ENCODE measurements around the gene PRKAG2. TPM values are rescaled to one million over a fixed set of nuclear protein-coding genes. Genes with fewer than 3 reads are reported as not detected.

PRKAG2 gene
- total RNA-seq, 1 experiment from 2014 or later: 73.9 TPM

- BruUV-seq (replicated peaks): no TSS peak
- ChIA-PET POLR2A (interaction anchor here (0.7 to 1.0 kb wide), 2 partner anchors 10 to 199 kb away, joined by 3 read pairs; no protein-coding TSS in a partner anchor), CTCF (interaction anchor here (0.7 to 1.5 kb wide), 4 partner anchors 10 to 327 kb away, joined by 3 to 9 read pairs (median 6); no protein-coding TSS in a partner anchor)
- Mint-ChIP-seq H3K27me3 (ENCODE audit: insufficient read depth, unreplicated experiment) (peaks cover 19% of the 10 kb centered on the region), H3K27ac (ENCODE audit: low read depth, unreplicated experiment) (no peak overlapping the region), H3K9me3 (ENCODE audit: unreplicated experiment) (peaks cover 10% of the 10 kb centered on the region), H3K4me1 (ENCODE audit: insufficient read depth, unreplicated experiment) (no peaks in the 10 kb centered on the region), H3K4me3 (ENCODE audit: unreplicated experiment) (no peak overlapping the region), H3K36me3 (ENCODE audit: insufficient read depth, unreplicated experiment) (no peaks in the 10 kb centered on the region)
- intact Hi-C loops (cut with micrococcal nuclease): no loop called here
- TF ChIP-seq CTCF (IDR thresholded peaks at IDR 0.05; ENCODE audit: unreplicated experiment): no peak
- DNase-seq (ENCODE audit: unreplicated experiment): no peak
Observed at GRCh38 chr7:151777908-151778670, 98.8 kb downstream of the PRKAG2 start.

DNA sequence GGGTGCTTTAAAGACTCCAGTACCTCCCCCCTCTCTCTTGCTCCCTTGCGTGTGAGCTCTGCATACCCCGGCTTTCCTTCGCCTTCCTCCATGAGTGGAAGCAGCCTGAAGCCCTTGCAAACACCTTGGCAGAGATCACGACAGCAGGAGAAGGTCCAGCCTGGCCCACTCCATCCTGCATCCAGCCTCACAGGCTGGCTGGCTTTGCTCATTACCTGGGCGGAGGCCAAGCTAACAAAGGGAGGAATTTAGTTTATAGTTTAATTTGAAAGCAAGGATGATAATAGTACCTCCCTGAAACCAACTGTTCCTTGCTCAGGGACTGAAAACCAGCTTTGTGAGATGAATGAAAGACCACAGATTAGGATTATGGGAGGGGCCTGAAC is 99.4 kb downstream of the PRKAG2 start:
- peaks cover 10% of the 10 kb centered on the region for H3K9me3 Mint-ChIP-seq (ENCODE audit: unreplicated experiment)
- H3K27ac Mint-ChIP-seq (ENCODE audit: low read depth, unreplicated experiment): no peak overlapping the region
- BruUV-seq (replicated peaks): no TSS peak
- no peak for DNase-seq (ENCODE audit: unreplicated experiment)
- H3K4me1 Mint-ChIP-seq (ENCODE audit: insufficient read depth, unreplicated experiment): no peaks in the 10 kb centered on the region
- ChIA-PET POLR2A (no interaction called here), CTCF (interaction anchor here (0.6 to 1.1 kb wide), 2 partner anchors 155 to 1189 kb away, joined by 3 to 6 read pairs; no protein-coding TSS in a partner anchor)
- peaks cover 25% of the 10 kb centered on the region for H3K27me3 Mint-ChIP-seq (ENCODE audit: insufficient read depth, unreplicated experiment)
- no peak for TF ChIP-seq CTCF (IDR thresholded peaks at IDR 0.05; ENCODE audit: unreplicated experiment)
- H3K4me3 Mint-ChIP-seq (ENCODE audit: unreplicated experiment): no peak overlapping the region
- no peaks in the 10 kb centered on the region for H3K36me3 Mint-ChIP-seq (ENCODE audit: insufficient read depth, unreplicated experiment)
- intact Hi-C loops (cut with micrococcal nuclease): no loop called here

GRCh38 chr7:151776876-151777494 is 99.9 kb downstream of the PRKAG2 start:
- POLR2A ChIA-PET: no interaction called here
- Mint-ChIP-seq H3K9me3 (ENCODE audit: unreplicated experiment) (peaks cover 10% of the 10 kb centered on the region), H3K27ac (ENCODE audit: low read depth, unreplicated experiment) (no peak overlapping the region), H3K4me1 (ENCODE audit: insufficient read depth, unreplicated experiment) (no peaks in the 10 kb centered on the region), H3K27me3 (ENCODE audit: insufficient read depth, unreplicated experiment) (peaks cover 28% of the 10 kb centered on the region), H3K36me3 (ENCODE audit: insufficient read depth, unreplicated experiment) (no peaks in the 10 kb centered on the region), H3K4me3 (ENCODE audit: unreplicated experiment) (no peak overlapping the region)
- BruUV-seq (replicated peaks): no TSS peak
- no peak for DNase-seq (ENCODE audit: unreplicated experiment)
- CTCF ChIA-PET: interaction anchor here (0.6 to 1.1 kb wide), 2 partner anchors 146 to 1190 kb away, joined by 3 read pairs; no protein-coding TSS in a partner anchor
- intact Hi-C loops (cut with micrococcal nuclease): no loop called here
- no peak for TF ChIP-seq CTCF (IDR thresholded peaks at IDR 0.05; ENCODE audit: unreplicated experiment)

DNA sequence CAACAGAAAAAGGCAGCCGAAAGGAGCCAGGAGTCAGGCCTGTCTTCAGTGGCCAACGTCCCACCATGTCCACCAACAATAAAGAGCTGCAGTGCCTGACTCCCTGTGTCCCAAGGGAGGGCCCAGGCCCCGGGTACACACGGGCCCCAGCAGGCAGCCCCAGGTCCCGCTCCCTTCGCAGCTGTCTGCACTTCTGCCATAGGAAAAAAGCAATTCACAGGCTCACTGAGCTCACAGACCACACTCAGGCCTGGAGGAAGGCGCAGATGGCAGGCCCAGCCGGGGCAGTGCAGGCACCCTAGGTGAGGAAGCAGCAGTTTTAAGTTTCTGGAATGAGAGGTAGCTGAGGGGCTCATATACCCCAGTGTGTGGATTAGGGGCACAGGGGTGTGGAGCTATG is 100.5 kb downstream of the PRKAG2 start:
- intact Hi-C loops (cut with micrococcal nuclease): no loop called here
- no peak for DNase-seq (ENCODE audit: unreplicated experiment)
- ChIA-PET CTCF (interaction anchor here (0.7 to 1.1 kb wide), 3 partner anchors 17 to 156 kb away, joined by 3 to 4 read pairs (median 3); no protein-coding TSS in a partner anchor), POLR2A (no interaction called here)
- Mint-ChIP-seq H3K27ac (ENCODE audit: low read depth, unreplicated experiment) (no peak overlapping the region), H3K9me3 (ENCODE audit: unreplicated experiment) (peaks cover 10% of the 10 kb centered on the region), H3K4me1 (ENCODE audit: insufficient read depth, unreplicated experiment) (peaks cover 3% of the 10 kb centered on the region), H3K36me3 (ENCODE audit: insufficient read depth, unreplicated experiment) (no peaks in the 10 kb centered on the region), H3K27me3 (ENCODE audit: insufficient read depth, unreplicated experiment) (peaks cover 28% of the 10 kb centered on the region), H3K4me3 (ENCODE audit: unreplicated experiment) (no peak overlapping the region)
- no peak for TF ChIP-seq CTCF (IDR thresholded peaks at IDR 0.05; ENCODE audit: unreplicated experiment)
- BruUV-seq (replicated peaks): no TSS peak
